ENCODE measurements around the gene MLNR.

MLNR gene

GRCh38 chr13:49220036-49220855 is at the start of gene MLNR:
MLNR (plus strand) TSS chr13:49220338; CDS start chr13:49220338, 0 bp downstream.
- no peak for DNase-seq

GRCh38 chr13:49171359-49171758 is 48.8 kb upstream of the MLNR start:
- DNase-seq: no peak

GRCh38 chr13:49183672-49184325 is 36.3 kb upstream of the MLNR start:
- DNase-seq: no peak

- DNase-seq: no peak
These were observed 35.5 kb upstream of the MLNR start for GRCh38 chr13:49184621-49185020.

GRCh38 chr13:49185264-49185663 is 34.9 kb upstream of the MLNR start:
- no peak for DNase-seq

- DNase-seq: no peak
These were observed 29.2 kb upstream of the MLNR start for GRCh38 chr13:49190901-49191300.

- no peak for DNase-seq
These were observed 13.5 kb upstream of the MLNR start for GRCh38 chr13:49206641-49207040.

- no peak for DNase-seq
These were observed 11.5 kb upstream of the MLNR start for GRCh38 chr13:49208619-49209018.

- no peak for DNase-seq
These were observed 10.0 kb upstream of the MLNR start for GRCh38 chr13:49210114-49210513.

- no peak for DNase-seq
These were observed 9.5 kb upstream of the MLNR start for GRCh38 chr13:49210669-49211068.

- DNase-seq: no peak
These were observed 6.6 kb upstream of the MLNR start for GRCh38 chr13:49213539-49213938.

- no peak for DNase-seq
These were observed 5.9 kb upstream of the MLNR start for GRCh38 chr13:49213997-49214916.

GRCh38 chr13:49214917-49215376 is 5.2 kb upstream of the MLNR start:
- DNase-seq: no peak

GRCh38 chr13:49216334-49216733 is 3.8 kb upstream of the MLNR start:
- DNase-seq: no peak

- DNase-seq: no peak
These were observed 2.1 kb upstream of the MLNR start for GRCh38 chr13:49217962-49218492.

GRCh38 chr13:49218493-49219051 is 1.6 kb upstream of the MLNR start:
- no peak for DNase-seq

- no peak for DNase-seq
These were observed 497 bp upstream of the MLNR start for GRCh38 chr13:49219647-49220035.

GRCh38 chr13:49220856-49221589 is 885 bp downstream of the MLNR start:
- DNase-seq: no peak

- no peak for DNase-seq
These were observed 1.4 kb downstream of the MLNR start for GRCh38 chr13:49221590-49221965.

GRCh38 chr13:49225223-49226042 is 5.3 kb downstream of the MLNR start:
- no peak for DNase-seq

- no peak for DNase-seq
These were observed 6.5 kb downstream of the MLNR start for GRCh38 chr13:49226613-49227012.

Data from NCI-H187 treated with DMSO at 0.1 percent for 48 hours (cell line).